ENCODE results near the gene SDHAF2.

SDHAF2 gene

DNA sequence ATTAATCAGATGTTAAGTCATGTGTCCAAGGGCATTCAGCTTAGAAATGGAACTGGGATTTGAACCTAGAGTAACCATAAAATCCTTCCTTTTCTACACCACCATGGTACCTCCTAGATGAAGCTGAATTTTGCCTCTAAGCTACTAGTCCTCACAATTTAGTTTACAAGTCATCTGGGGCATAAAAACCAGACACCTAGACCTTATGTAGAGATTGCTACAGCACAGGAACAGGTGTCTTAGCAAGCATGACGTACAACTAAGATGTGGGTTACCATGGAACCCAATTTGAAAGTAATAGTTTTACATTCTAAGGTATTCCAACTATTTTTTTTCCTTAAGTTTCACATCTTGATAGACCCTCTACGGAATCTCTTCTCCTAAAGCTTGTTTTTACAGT, 28.4 kb upstream of the SDHAF2 start:
- H3K4me3 ChIP-seq: no peak overlapping the region
- no peaks in the 10 kb centered on the region for H3K9me3 ChIP-seq (ENCODE audit: low read depth, low read length)
- no peak overlapping the region for H3K9ac ChIP-seq (ENCODE audit: insufficient read length)
- H3K27ac ChIP-seq: no peak overlapping the region
- no peak for DNase-seq (ENCODE audit: low read depth, low spot score)
- peaks cover 45% of the 10 kb centered on the region for H3K36me3 ChIP-seq (ENCODE audit: insufficient read depth, low read length)
- TF ChIP-seq POLR2AphosphoS5 (IDR thresholded peaks at IDR 0.05; ENCODE audit: borderline replicate concordance, low read depth, low read length) (peak; percentile 38), FOXP2 (optimal IDR thresholded peaks at IDR 0.05; ENCODE audit: control extremely low read depth, extremely low read length, insufficient read depth) (no peak)

DNA sequence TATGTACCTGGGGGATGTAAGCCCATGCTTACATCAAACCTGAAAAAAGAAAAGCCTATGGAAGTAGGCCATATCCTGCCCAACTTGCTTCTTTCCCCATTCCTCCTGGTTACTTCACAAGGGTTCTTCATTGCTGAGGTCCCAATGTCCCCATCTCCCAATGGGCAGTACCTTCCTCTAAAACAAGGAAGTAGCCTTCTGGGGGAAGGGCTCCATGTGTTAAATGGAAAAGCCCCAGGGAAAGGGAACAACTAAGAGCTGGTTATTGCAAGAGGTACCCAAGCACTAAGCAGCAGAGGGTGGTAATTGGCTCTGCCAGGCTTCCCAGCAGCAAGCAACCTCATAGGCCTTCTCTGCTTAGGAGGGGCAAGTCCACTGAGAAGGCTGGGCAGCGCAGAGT, 26.3 kb upstream of the SDHAF2 start:
- H3K27ac ChIP-seq: no peak overlapping the region
- TF ChIP-seq FOXP2 (optimal IDR thresholded peaks at IDR 0.05; ENCODE audit: control extremely low read depth, extremely low read length, insufficient read depth) (no peak), POLR2AphosphoS5 (IDR thresholded peaks at IDR 0.05; ENCODE audit: borderline replicate concordance, low read depth, low read length) (no peak), EZH2 (IDR thresholded peaks at IDR 0.05) (no peak)
- H3K36me3 ChIP-seq (ENCODE audit: insufficient read depth, low read length): peaks cover 64% of the 10 kb centered on the region
- no peak overlapping the region for H3K4me3 ChIP-seq
- DNase-seq (ENCODE audit: low read depth, low spot score): no peak
- H3K9ac ChIP-seq (ENCODE audit: insufficient read length): no peak overlapping the region
- H3K9me3 ChIP-seq (ENCODE audit: low read depth, low read length): no peaks in the 10 kb centered on the region

DNA sequence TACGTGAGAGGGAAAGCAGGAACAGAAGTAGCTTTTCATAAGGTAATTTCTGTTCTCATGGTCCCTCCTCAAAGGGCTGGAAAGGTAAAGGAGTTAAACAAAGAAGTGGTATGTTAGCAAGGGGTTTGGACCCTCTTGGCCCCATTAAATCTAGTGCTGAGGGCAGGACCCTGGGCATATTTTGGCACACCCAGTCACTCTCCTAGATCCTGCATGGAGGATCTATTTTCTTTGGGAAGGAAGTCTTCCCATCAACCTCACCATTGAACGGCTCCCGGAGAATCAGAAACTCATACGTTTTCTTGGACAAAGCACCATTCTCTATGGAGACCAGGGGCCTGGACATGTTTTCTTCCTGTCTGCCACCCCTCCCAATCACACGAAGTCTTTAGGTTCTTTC, 25.8 kb upstream of the SDHAF2 start:
- no peak for TF ChIP-seq EZH2 (IDR thresholded peaks at IDR 0.05)
- no peak for TF ChIP-seq FOXP2 (optimal IDR thresholded peaks at IDR 0.05; ENCODE audit: control extremely low read depth, extremely low read length, insufficient read depth)
- TF ChIP-seq POLR2AphosphoS5 (IDR thresholded peaks at IDR 0.05; ENCODE audit: borderline replicate concordance, low read depth, low read length): no peak
- Histone ChIP-seq H3K9ac (ENCODE audit: insufficient read length) (no peak overlapping the region), H3K9me3 (ENCODE audit: low read depth, low read length) (no peaks in the 10 kb centered on the region), H3K36me3 (ENCODE audit: insufficient read depth, low read length) (peaks cover 68% of the 10 kb centered on the region), H3K27ac (no peak overlapping the region), H3K4me3 (no peak overlapping the region)
- DNase-seq (ENCODE audit: low read depth, low spot score): no peak

DNA sequence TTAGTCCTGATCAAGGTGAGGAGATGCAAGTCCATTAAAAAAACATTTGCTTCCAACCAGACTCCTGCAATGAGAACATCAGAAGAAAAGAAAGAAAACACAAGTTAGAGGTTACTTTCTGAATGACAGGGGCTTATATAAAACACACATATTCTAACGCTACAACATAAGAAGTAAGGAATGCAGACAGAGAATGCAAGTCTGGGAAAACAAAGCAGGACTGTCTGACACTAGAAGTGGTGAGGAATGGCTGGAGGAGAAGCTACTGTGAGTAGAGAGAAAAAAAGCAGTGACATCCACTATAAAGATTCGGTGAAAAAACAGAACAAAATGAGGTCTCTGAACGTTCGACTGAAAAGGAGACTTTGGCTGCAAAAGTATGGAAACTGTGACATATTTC, 25.3 kb upstream of the SDHAF2 start:
- no peak for DNase-seq (ENCODE audit: low read depth, low spot score)
- no peak overlapping the region for H3K27ac ChIP-seq
- H3K4me3 ChIP-seq: no peak overlapping the region
- H3K9me3 ChIP-seq (ENCODE audit: low read depth, low read length): no peaks in the 10 kb centered on the region
- TF ChIP-seq EZH2 (IDR thresholded peaks at IDR 0.05) (no peak), FOXP2 (optimal IDR thresholded peaks at IDR 0.05; ENCODE audit: control extremely low read depth, extremely low read length, insufficient read depth) (no peak), POLR2AphosphoS5 (IDR thresholded peaks at IDR 0.05; ENCODE audit: borderline replicate concordance, low read depth, low read length) (no peak)
- H3K9ac ChIP-seq (ENCODE audit: insufficient read length): no peak overlapping the region
- H3K36me3 ChIP-seq (ENCODE audit: insufficient read depth, low read length): peaks cover 73% of the 10 kb centered on the region

DNA sequence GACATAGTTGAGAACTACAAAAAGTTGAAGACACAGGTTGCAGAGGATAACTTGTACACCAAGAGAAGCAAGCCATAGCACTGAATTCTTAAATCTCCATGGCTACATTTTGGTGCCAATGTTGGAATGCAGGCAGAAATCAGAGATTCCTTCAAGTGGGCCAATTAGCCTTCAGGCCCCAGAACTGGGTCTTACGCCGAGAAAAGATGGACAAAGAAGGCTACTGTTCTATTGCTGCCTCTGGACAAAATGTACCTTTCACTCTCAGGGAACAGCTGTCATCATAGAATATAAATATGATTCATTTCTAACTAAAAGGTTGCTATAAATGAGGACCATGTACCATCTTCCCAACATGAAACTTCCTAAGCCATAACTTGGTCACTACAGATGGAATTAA, 23.9 kb upstream of the SDHAF2 start:
- no peak overlapping the region for H3K27ac ChIP-seq
- no peaks in the 10 kb centered on the region for H3K9me3 ChIP-seq (ENCODE audit: low read depth, low read length)
- H3K9ac ChIP-seq (ENCODE audit: insufficient read length): no peak overlapping the region
- no peak for TF ChIP-seq EZH2 (IDR thresholded peaks at IDR 0.05)
- no peak for TF ChIP-seq FOXP2 (optimal IDR thresholded peaks at IDR 0.05; ENCODE audit: control extremely low read depth, extremely low read length, insufficient read depth)
- no peak for TF ChIP-seq POLR2AphosphoS5 (IDR thresholded peaks at IDR 0.05; ENCODE audit: borderline replicate concordance, low read depth, low read length)
- DNase-seq (ENCODE audit: low read depth, low spot score): no peak
- H3K4me3 ChIP-seq: no peak overlapping the region
- peaks cover 87% of the 10 kb centered on the region for H3K36me3 ChIP-seq (ENCODE audit: insufficient read depth, low read length)

DNA sequence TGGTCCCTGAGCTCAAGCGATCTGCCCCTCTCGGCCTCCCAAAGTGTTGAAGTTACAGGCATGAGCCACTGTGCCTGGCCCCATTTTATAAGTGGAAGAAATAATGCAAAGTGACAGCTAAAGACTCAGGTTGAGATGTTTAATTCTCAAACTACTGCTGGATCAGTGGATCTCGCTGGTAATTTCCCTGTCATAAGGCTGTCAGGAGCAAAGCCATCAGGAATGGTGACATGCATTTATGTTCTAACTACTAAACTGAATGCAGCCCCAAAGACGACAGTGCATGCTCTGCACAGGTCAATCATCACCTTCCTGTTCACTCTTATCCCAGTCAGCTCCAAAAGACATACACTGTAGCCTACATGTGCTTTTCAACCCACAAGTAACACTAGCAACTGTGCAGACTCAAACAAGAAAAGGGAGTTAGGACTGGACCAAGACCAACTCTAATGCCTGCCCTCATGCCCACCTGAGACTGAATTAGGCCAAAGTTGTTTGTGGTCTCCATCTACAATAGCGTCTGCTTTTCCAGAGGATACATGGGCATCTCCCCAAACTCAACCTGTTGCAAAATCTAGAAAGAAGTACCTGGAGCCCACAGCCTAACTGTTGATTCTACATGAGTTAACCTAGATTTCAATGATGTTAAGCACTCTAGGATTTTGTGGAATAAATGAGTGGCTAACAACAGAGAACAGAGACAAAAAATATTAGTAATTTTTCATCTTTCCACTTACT, 22.8 kb upstream of the SDHAF2 start:
- Histone ChIP-seq H3K4me3 (no peak overlapping the region), H3K36me3 (ENCODE audit: insufficient read depth, low read length) (peaks cover 96% of the 10 kb centered on the region), H3K27ac (no peak overlapping the region), H3K9ac (ENCODE audit: insufficient read length) (no peak overlapping the region), H3K9me3 (ENCODE audit: low read depth, low read length) (no peaks in the 10 kb centered on the region)
- TF ChIP-seq FOXP2 (optimal IDR thresholded peaks at IDR 0.05; ENCODE audit: control extremely low read depth, extremely low read length, insufficient read depth) (no peak), POLR2AphosphoS5 (IDR thresholded peaks at IDR 0.05; ENCODE audit: borderline replicate concordance, low read depth, low read length) (no peak), EZH2 (IDR thresholded peaks at IDR 0.05) (no peak)
- no peak for DNase-seq (ENCODE audit: low read depth, low spot score)

DNA sequence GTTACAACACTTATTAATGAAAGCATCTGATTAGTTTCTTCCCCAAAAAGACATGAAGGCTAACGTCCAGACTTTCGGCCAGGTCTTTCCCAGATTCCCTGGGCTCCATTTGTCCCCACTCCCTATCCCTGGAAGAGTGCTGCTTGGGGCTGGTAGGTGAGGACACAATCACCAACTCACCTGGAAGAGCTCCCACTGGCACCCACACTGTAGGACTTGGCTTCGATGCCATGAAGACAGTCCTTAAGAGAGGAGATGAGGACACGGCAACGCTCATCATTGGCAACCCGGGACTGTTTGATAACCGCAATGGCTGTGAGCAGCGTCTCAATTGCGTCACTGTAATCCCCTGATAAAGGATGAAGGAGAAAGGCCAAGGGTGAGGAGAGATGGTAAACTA, 18.3 kb upstream of the SDHAF2 start:
- no peak for DNase-seq (ENCODE audit: low read depth, low spot score)
- Histone ChIP-seq H3K27ac (no peak overlapping the region), H3K4me3 (no peak overlapping the region), H3K9ac (ENCODE audit: insufficient read length) (no peak overlapping the region), H3K9me3 (ENCODE audit: low read depth, low read length) (no peaks in the 10 kb centered on the region), H3K36me3 (ENCODE audit: insufficient read depth, low read length) (peaks cover 97% of the 10 kb centered on the region)
- no peak for TF ChIP-seq EZH2 (IDR thresholded peaks at IDR 0.05)

DNA sequence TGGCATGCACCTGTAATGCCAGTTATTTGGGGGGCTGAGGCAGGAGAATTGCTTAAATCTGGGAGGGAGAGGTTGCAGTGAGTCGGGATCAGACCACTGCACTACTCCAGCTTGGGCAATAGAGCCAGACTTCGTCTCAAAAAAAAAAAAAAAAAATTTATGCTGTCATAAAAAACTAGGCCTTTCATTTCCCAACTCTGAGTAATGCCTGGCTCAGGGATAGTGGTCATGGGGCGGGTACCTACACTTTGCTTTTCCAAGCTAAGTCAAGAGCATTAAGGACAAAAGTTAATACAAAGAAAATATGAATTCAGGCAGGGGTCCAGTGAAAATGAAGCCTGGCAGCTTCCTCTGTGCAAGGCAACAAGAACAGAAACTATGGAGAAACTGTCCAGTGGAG, 16.4 kb upstream of the SDHAF2 start:
- H3K9ac ChIP-seq (ENCODE audit: insufficient read length): no peak overlapping the region
- H3K9me3 ChIP-seq (ENCODE audit: low read depth, low read length): no peaks in the 10 kb centered on the region
- H3K4me3 ChIP-seq: no peak overlapping the region
- H3K27ac ChIP-seq: no peak overlapping the region
- no peak for DNase-seq (ENCODE audit: low read depth, low spot score)
- TF ChIP-seq FOXP2 (optimal IDR thresholded peaks at IDR 0.05; ENCODE audit: control extremely low read depth, extremely low read length, insufficient read depth): no peak
- H3K36me3 ChIP-seq (ENCODE audit: insufficient read depth, low read length): peaks cover 98% of the 10 kb centered on the region

DNA sequence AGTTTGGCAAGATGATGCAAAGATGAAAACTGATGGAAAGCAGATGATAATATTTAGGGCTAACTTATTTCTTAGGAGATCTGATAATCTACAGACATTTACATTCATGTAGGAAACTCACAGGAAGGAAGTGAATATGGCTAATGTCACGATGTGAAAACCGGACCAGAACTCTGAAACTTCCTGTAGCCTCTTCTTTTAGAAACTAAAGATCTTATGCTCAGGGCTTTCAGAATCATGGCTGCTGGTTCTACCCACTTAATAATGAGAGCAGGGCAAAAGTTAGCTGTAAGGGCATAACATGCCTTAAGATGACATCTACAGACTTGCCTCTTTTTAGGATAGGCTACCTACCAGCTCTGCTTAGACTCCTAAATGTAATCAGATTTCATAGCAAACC, 15.4 kb upstream of the SDHAF2 start:
- no peak for TF ChIP-seq FOXP2 (optimal IDR thresholded peaks at IDR 0.05; ENCODE audit: control extremely low read depth, extremely low read length, insufficient read depth)
- no peak for TF ChIP-seq POLR2AphosphoS5 (IDR thresholded peaks at IDR 0.05; ENCODE audit: borderline replicate concordance, low read depth, low read length)
- TF ChIP-seq EZH2 (IDR thresholded peaks at IDR 0.05): no peak
- H3K36me3 ChIP-seq (ENCODE audit: insufficient read depth, low read length): peaks cover 98% of the 10 kb centered on the region

More for the DNA sequence above, 15.4 kb upstream of the SDHAF2 start:
- Histone ChIP-seq H3K27ac (no peak overlapping the region), H3K4me3 (no peak overlapping the region), H3K9ac (ENCODE audit: insufficient read length) (no peak overlapping the region), H3K9me3 (ENCODE audit: low read depth, low read length) (no peaks in the 10 kb centered on the region)
- DNase-seq (ENCODE audit: low read depth, low spot score): no peak
